Adipose tissue (tissue), 3 donors: ENCODE data around the gene B4GALNT1. TPM values are rescaled to one million over a fixed set of nuclear protein-coding genes. Genes with fewer than 3 reads are reported as not detected.
"Not testable (repeated sequence)": the region's sequence is repeated elsewhere in the genome, so short reads cannot be mapped to it uniquely, and the experiment has no call there.

Source experiments
- H3K27ac ChIP-seq: one replicate; pipeline ENCODE4 v1.5.1; 2013; ENCODE audit warnings: low read depth, low read length
- WGBS, 3 donors: extraction: QIAGEN DNeasy Blood & Tissue Kit; methylation state at CpG; one replicate each; pipeline ENCODE4 v1.1.7; 2013; 5-methylcytosine and 5-hydroxymethylcytosine counted together
- polyA plus RNA-seq, 3 donors: library from polyadenylated mRNA; stranded (reverse); fragments of 200-250 nt; gene quantifications; one replicate each; pipeline ENCODE4 v1.2.3, GENCODE V29; 2013
- donor health status: healthy with polysubstance abuse.
- donor health status: Bipolar disorder and iron deficiency.
- donor health status: healthy.

The B4GALNT1 gene
- polyA plus RNA-seq, 3 donors = 0.35 to 2.5 (median 0.70) TPM

GRCh38 chr12:57600395-57600794 is 32.6 kb downstream of the B4GALNT1 start:
- no peak overlapping the region for H3K27ac ChIP-seq
- 70 to 84% (median 77%) methylated on average over 2 of the region's 2 CpGs for WGBS, 3 donors

GRCh38 chr12:57593187-57593586 is 39.8 kb downstream of the B4GALNT1 start:
- 77 to 85% (median 82%) methylated on average over 4 of the region's 4 CpGs for WGBS, 3 donors
- no peak overlapping the region for H3K27ac ChIP-seq

- no peak overlapping the region for H3K27ac ChIP-seq
- 76 to 88% (median 76%) methylated on average over 2 of the region's 2 CpGs for WGBS, 3 donors
Measured at GRCh38 chr12:57592551-57593165, 40.3 kb downstream of the B4GALNT1 start.

- WGBS, 3 donors = 18 to 54% (median 48%) methylated on average over 10 of the region's 10 CpGs
- H3K27ac ChIP-seq = no peak overlapping the region
Measured at GRCh38 chr12:57591782-57592325, 41.1 kb downstream of the B4GALNT1 start.

- 1% methylated on average over 69 of the region's 69 CpGs for WGBS, 3 donors
- H3K27ac ChIP-seq = no peak within 1 kb of the TSS
Measured at GRCh38 chr12:57590864-57591781, 41.9 kb downstream of the B4GALNT1 start, which contains the start of gene PIP4K2C. PIP4K2C (plus strand) TSS chr12:57591192; CDS start chr12:57591290, 98 bp downstream.

GRCh38 chr12:57590479-57590863 is 42.5 kb downstream of the B4GALNT1 start:
- WGBS, 3 donors = 18 to 25% (median 19%) methylated on average over 2 of the region's 2 CpGs
- H3K27ac ChIP-seq = no peak overlapping the region

GRCh38 chr12:57588951-57589610 is 43.9 kb downstream of the B4GALNT1 start:
- WGBS, 3 donors = 87 to 91% (median 88%) methylated on average over 15 of the region's 15 CpGs
- H3K27ac ChIP-seq = not testable (repeated sequence)

- 76 to 91% (median 89%) methylated on average over 3 of the region's 3 CpGs for WGBS, 3 donors
- H3K27ac ChIP-seq = no peak overlapping the region
Measured at GRCh38 chr12:57586832-57587429, 46.1 kb downstream of the B4GALNT1 start.

- WGBS, 3 donors = 91 to 97% (median 91%) methylated on average over 3 of the region's 3 CpGs
- no peak overlapping the region for H3K27ac ChIP-seq
Measured at GRCh38 chr12:57586128-57586527, 46.9 kb downstream of the B4GALNT1 start.

- H3K27ac ChIP-seq = no peak overlapping the region
- 68 to 81% (median 80%) methylated on average over 2 of the region's 2 CpGs for WGBS, 3 donors
Measured at GRCh38 chr12:57585156-57585555, 47.8 kb downstream of the B4GALNT1 start.

GRCh38 chr12:57584690-57585089 is 48.3 kb downstream of the B4GALNT1 start:
- no peak overlapping the region for H3K27ac ChIP-seq

GRCh38 chr12:57584050-57584449 is 49.0 kb downstream of the B4GALNT1 start:
- WGBS, 3 donors = 86 to 100% (median 98%) methylated on average over 2 of the region's 2 CpGs
- H3K27ac ChIP-seq = no peak overlapping the region

- WGBS, 3 donors = 45 to 49% (median 47%) methylated on average over 13 of the region's 13 CpGs
- H3K27ac ChIP-seq = no peak overlapping the region
Measured at GRCh38 chr12:57583008-57583831, 49.8 kb downstream of the B4GALNT1 start.

GRCh38 chr12:57582440-57582839 is 50.6 kb downstream of the B4GALNT1 start:
- 97 to 100% (median 100%) methylated on average over 1 of the region's 1 CpG for WGBS, 3 donors
- H3K27ac ChIP-seq = no peak overlapping the region

- 84 to 92% (median 90%) methylated on average over 1 of the region's 1 CpG for WGBS, 3 donors
Measured at GRCh38 chr12:57581802-57582201, 51.2 kb downstream of the B4GALNT1 start.

GRCh38 chr12:57580466-57580795 is 52.6 kb downstream of the B4GALNT1 start:
- 83 to 93% (median 93%) methylated on average over 4 of the region's 4 CpGs for WGBS, 3 donors
- no peak overlapping the region for H3K27ac ChIP-seq

More at GRCh38 chr12:57581802-57582201, 51.2 kb downstream of the B4GALNT1 start:
- H3K27ac ChIP-seq = no peak overlapping the region

GRCh38 chr12:57579677-57580465 is 53.1 kb downstream of the B4GALNT1 start:
- WGBS, 3 donors = 80 to 89% (median 88%) methylated on average over 8 of the region's 8 CpGs
- H3K27ac ChIP-seq = no peak overlapping the region
